Measurements from ENCODE around the gene ADAMTS6. TPM values are rescaled to one million over a fixed set of nuclear protein-coding genes. Genes with fewer than 3 reads are reported as not detected.

ADAMTS6 gene
- total and polyA plus RNA-seq, 2 experiments from 2014 or later = 0.78 to 2.0 TPM

DNA sequence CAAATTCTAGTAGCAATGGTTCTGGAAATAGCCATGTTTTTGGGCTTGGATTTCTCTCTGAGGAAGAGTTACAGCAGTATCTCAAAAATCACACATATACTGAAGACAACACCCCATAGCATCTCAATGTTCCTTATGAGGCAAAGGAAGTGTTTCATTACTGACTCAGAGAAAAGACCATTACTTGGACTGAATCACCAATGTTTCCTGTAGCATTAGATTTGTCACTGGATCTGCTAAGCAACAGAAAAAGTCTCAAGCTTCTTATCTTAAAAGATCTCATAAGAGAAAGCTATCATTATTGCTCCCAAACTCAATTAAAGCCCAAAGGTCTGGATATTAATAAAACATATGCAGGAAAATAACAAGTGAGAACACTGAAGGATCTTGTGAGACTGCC is 272.4 kb downstream of the ADAMTS6 start:
- Mint-ChIP-seq H3K9me3 (0 out of 3 replicates have a peak, but pooled peaks cover 3% of the 10 kb centered on the region), H3K4me3 (no peak overlapping the region), H3K27me3 (ENCODE audit: insufficient read depth, low read depth, poor library complexity) (no peaks in the 10 kb centered on the region), H3K4me1 (peaks cover 7% of the 10 kb centered on the region; the same call in 2 of the 3 replicates), H3K36me3 (ENCODE audit: low read depth) (0 out of 3 replicates have a peak, but pooled peaks cover 4% of the 10 kb centered on the region), H3K27ac (no peak overlapping the region)
- no peak overlapping the region for H3K27ac ChIP-seq (ENCODE audit: low read depth)
- H3F3A ChIP-seq (replicated peaks; ENCODE audit: low read depth) = no peaks in the 10 kb centered on the region
- DNase-seq (ENCODE audit: low spot score) (no peak), ATAC-seq (no peak)
- no peaks in the 10 kb centered on the region for H3K4me1 ChIP-seq (ENCODE audit: insufficient read depth)
- H3K9me2 ChIP-seq (ENCODE audit: insufficient read depth) = 0 out of 2 replicates have a peak, but pooled peaks cover 8% of the 10 kb centered on the region
- H3K27me3 ChIP-seq (ENCODE audit: insufficient read depth) = no peaks in the 10 kb centered on the region
- no peak for TF ChIP-seq STAT1 (IDR thresholded peaks at IDR 0.05; ENCODE audit: unreplicated experiment)
- TF ChIP-seq EZH2phosphoT487 (IDR thresholded peaks at IDR 0.05; ENCODE audit: unreplicated experiment) = no peak
- TF ChIP-seq, protein P1, sequence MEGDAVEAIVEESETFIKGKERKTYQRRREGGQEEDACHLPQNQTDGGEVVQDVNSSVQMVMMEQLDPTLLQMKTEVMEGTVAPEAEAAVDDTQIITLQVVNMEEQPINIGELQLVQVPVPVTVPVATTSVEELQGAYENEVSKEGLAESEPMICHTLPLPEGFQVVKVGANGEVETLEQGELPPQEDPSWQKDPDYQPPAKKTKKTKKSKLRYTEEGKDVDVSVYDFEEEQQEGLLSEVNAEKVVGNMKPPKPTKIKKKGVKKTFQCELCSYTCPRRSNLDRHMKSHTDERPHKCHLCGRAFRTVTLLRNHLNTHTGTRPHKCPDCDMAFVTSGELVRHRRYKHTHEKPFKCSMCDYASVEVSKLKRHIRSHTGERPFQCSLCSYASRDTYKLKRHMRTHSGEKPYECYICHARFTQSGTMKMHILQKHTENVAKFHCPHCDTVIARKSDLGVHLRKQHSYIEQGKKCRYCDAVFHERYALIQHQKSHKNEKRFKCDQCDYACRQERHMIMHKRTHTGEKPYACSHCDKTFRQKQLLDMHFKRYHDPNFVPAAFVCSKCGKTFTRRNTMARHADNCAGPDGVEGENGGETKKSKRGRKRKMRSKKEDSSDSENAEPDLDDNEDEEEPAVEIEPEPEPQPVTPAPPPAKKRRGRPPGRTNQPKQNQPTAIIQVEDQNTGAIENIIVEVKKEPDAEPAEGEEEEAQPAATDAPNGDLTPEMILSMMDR (conservative IDR thresholded peaks at IDR 0.05; ENCODE audit: low read depth in 2 of 2) = no peak
- no peak for TF ChIP-seq ZNF331 (CRISPR knock-in tag; IDR thresholded peaks at IDR 0.05; ENCODE audit: low read depth)
- no peak for TF ChIP-seq ZNF462 (CRISPR knock-in tag; IDR thresholded peaks at IDR 0.05)
- H3K4me3 ChIP-seq = no peak overlapping the region
- H4K20me1 ChIP-seq (replicated peaks; ENCODE audit: insufficient read depth) = no peaks in the 10 kb centered on the region
- no peaks in the 10 kb centered on the region for H3K79me2 ChIP-seq (replicated peaks; ENCODE audit: insufficient read depth)
- no peak overlapping the region for H2AFZ ChIP-seq
- no peaks in the 10 kb centered on the region for H3K36me3 ChIP-seq (ENCODE audit: insufficient read depth)
- H3K4me2 ChIP-seq = no peak overlapping the region

Data from GM23338 (cell line).